T-helper 1 cell treated with Interleukin-12 subunit alpha and Interleukin-12 subunit beta and Interleukin-4 antibody, amounts not matched to agents 30 μg/mL and 1 μg/mL, for 36 hours (primary cell): Measurements from ENCODE around the gene WDR3.

Experiments
- H3K27ac Mint-ChIP-seq: one replicate; pipeline ENCODE4 v1.8.0; 2021; ENCODE audit warnings: mild to moderate bottlenecking, mixed read lengths
- H3K27me3 Mint-ChIP-seq: one replicate; pipeline ENCODE4 v1.8.0; 2021; ENCODE audit warnings: low read depth, mixed read lengths
- H3K36me3 Mint-ChIP-seq: one replicate; pipeline ENCODE4 v1.8.0; 2021; ENCODE audit warnings: low read depth, mixed read lengths
- H3K4me1 Mint-ChIP-seq: one replicate; pipeline ENCODE4 v1.8.0; 2021; ENCODE audit warnings: low read depth, mixed read lengths
- H3K4me3 Mint-ChIP-seq: one replicate; pipeline ENCODE4 v1.8.0; 2021; ENCODE audit warnings: mild to moderate bottlenecking, moderate library complexity, mixed read lengths
- H3K9me3 Mint-ChIP-seq: one replicate; pipeline ENCODE4 v1.8.0; 2021; ENCODE audit warnings: mixed read lengths

WDR3 gene

GRCh38 chr1:117981455-117982192, 52.1 kb downstream of the WDR3 start:
- Mint-ChIP-seq H3K4me1 (no peaks in the 10 kb centered on the region), H3K4me3 (no peak overlapping the region), H3K36me3 (no peaks in the 10 kb centered on the region), H3K27me3 (peaks cover 9% of the 10 kb centered on the region), H3K27ac (no peak overlapping the region), H3K9me3 (no peaks in the 10 kb centered on the region)

DNA sequence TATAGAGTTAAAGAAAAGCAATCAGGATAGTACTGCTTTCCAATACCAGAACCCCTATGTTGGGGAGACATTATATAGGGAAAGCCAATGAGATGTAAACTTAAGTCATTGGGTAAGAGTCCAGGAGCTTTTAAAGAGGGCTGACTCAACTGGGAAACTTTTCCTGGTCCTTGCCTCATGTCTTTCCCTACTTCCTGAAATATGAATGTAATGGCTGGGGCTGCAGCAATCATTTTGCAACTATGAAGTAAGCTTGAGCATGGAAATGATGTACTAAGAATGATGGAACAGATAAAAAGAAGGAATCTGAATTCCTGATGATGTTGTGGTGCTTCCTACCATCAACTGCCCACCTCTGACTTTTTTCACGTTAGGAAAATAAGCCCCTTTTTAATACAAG, 55.7 kb downstream of the WDR3 start:
- H3K36me3 Mint-ChIP-seq, result no peaks in the 10 kb centered on the region
- no peak overlapping the region for H3K4me3 Mint-ChIP-seq
- H3K4me1 Mint-ChIP-seq, result no peaks in the 10 kb centered on the region
- H3K27ac Mint-ChIP-seq, result no peak overlapping the region
- peaks cover 9% of the 10 kb centered on the region for H3K27me3 Mint-ChIP-seq
- no peaks in the 10 kb centered on the region for H3K9me3 Mint-ChIP-seq

DNA sequence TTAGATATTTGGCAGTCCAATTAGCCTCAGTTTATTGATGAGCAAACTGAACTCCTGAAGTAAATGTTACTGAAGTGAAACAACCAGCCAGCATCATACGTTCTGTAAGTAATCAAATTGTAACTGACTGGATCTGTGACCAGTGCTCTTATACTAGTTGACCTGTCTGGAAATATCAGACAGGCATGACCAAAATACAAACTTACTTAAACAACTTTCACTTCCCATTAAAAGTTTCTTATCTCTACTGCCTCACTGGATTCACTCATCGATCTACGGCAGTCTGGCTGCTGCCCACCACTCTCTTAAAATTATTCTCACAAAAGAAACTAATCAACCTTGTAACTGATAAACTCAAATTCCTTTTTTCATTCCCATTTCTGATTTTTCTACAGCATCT, 56.4 kb downstream of the WDR3 start:
- peaks cover 9% of the 10 kb centered on the region for H3K27me3 Mint-ChIP-seq
- no peaks in the 10 kb centered on the region for H3K9me3 Mint-ChIP-seq
- no peak overlapping the region for H3K27ac Mint-ChIP-seq
- H3K4me1 Mint-ChIP-seq, result no peaks in the 10 kb centered on the region
- H3K4me3 Mint-ChIP-seq, result no peak overlapping the region
- H3K36me3 Mint-ChIP-seq, result no peaks in the 10 kb centered on the region

DNA sequence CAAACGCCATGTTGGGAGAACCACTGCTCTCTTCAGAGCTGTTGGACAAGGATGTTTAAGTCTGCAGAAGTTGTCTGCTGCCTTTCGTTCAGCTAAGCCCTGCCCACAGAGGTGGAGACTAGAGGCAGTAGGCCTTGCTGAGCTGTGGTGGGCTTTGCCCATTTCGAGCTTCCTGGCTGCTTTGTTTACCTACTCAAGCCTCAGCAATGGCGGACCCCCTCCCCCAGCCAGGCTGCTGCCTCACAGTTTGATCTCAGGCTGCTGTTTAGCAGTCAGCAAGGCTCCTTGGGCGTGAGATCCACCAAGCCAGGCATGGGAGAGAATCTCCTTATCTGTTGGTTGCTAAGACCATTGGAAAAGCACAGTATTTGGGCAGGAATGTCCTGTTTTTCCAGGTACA, 74.8 kb downstream of the WDR3 start:
- no peaks in the 10 kb centered on the region for H3K36me3 Mint-ChIP-seq
- H3K27me3 Mint-ChIP-seq, result no peaks in the 10 kb centered on the region
- no peaks in the 10 kb centered on the region for H3K9me3 Mint-ChIP-seq
- H3K4me1 Mint-ChIP-seq, result no peaks in the 10 kb centered on the region
- no peak overlapping the region for H3K27ac Mint-ChIP-seq
- H3K4me3 Mint-ChIP-seq, result no peak overlapping the region

DNA sequence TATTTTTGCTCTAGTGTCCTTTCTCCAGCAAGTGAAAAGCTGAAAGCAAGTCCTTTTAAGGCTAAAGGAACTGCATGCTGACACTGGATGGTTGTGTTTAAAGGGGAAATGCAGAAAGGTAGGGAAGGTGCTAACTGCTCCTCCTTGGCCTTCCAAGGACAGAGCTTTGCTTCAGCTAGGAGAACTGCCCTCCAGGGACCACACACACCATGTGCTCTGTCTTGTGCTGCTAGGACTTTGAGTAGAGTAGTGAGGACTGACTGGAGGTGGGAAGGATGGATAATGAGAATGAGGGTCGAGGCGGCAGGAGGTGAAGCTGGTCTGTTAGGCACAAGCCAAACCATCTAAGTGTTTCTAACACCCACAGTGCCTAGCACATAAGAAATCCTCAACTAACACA, 77.9 kb downstream of the WDR3 start:
- no peak overlapping the region for H3K27ac Mint-ChIP-seq
- no peaks in the 10 kb centered on the region for H3K9me3 Mint-ChIP-seq
- H3K27me3 Mint-ChIP-seq, result no peaks in the 10 kb centered on the region
- no peaks in the 10 kb centered on the region for H3K4me1 Mint-ChIP-seq
- H3K4me3 Mint-ChIP-seq, result no peak overlapping the region
- no peaks in the 10 kb centered on the region for H3K36me3 Mint-ChIP-seq

DNA sequence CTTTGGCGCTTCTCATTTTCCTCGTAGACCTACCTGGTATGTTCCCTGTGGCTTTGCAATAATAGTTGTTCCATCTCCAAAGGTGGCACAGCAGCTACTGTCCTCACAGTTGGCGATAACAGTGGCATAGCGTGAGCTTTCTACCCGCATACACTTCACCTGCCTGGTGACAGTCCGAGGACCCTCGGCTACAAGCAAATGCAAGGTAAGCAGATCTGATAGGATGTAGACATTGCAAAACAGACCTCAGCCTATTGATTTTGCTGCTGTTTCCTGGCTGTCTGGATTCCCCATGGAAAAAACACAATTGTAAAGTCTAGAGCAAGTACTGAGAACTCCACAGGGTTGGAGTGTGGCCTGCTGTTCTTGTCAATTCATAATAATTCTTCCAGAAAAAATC, 78.5 kb downstream of the WDR3 start:
- Mint-ChIP-seq H3K4me1 (no peaks in the 10 kb centered on the region), H3K27ac (no peak overlapping the region), H3K36me3 (no peaks in the 10 kb centered on the region), H3K9me3 (no peaks in the 10 kb centered on the region), H3K27me3 (no peaks in the 10 kb centered on the region), H3K4me3 (no peak overlapping the region)

GRCh38 chr1:118012515-118013124, 83.1 kb downstream of the WDR3 start:
- H3K4me1 Mint-ChIP-seq, result no peaks in the 10 kb centered on the region
- H3K27ac Mint-ChIP-seq, result no peak overlapping the region
- H3K9me3 Mint-ChIP-seq, result no peaks in the 10 kb centered on the region
- peaks cover 5% of the 10 kb centered on the region for H3K27me3 Mint-ChIP-seq
- no peaks in the 10 kb centered on the region for H3K36me3 Mint-ChIP-seq
- H3K4me3 Mint-ChIP-seq, result no peak overlapping the region

- Mint-ChIP-seq H3K36me3 (no peaks in the 10 kb centered on the region), H3K27me3 (peaks cover 5% of the 10 kb centered on the region), H3K4me1 (no peaks in the 10 kb centered on the region), H3K9me3 (no peaks in the 10 kb centered on the region), H3K27ac (no peak overlapping the region), H3K4me3 (no peak overlapping the region)
Observed at GRCh38 chr1:118013336-118013735, 83.8 kb downstream of the WDR3 start.

- peaks cover 5% of the 10 kb centered on the region for H3K27me3 Mint-ChIP-seq
- H3K4me1 Mint-ChIP-seq, result no peaks in the 10 kb centered on the region
- H3K9me3 Mint-ChIP-seq, result no peaks in the 10 kb centered on the region
- no peak overlapping the region for H3K27ac Mint-ChIP-seq
- H3K36me3 Mint-ChIP-seq, result no peaks in the 10 kb centered on the region
- no peak overlapping the region for H3K4me3 Mint-ChIP-seq
Observed at GRCh38 chr1:118013938-118014337, 84.4 kb downstream of the WDR3 start.
